ENCODE results near the gene LAMA1. TPM values are rescaled to one million over a fixed set of nuclear protein-coding genes. Genes with fewer than 3 reads are reported as not detected.

Gene LAMA1
- total RNA-seq, 1 experiment from 2014 or later, result 28.8 TPM

DNA sequence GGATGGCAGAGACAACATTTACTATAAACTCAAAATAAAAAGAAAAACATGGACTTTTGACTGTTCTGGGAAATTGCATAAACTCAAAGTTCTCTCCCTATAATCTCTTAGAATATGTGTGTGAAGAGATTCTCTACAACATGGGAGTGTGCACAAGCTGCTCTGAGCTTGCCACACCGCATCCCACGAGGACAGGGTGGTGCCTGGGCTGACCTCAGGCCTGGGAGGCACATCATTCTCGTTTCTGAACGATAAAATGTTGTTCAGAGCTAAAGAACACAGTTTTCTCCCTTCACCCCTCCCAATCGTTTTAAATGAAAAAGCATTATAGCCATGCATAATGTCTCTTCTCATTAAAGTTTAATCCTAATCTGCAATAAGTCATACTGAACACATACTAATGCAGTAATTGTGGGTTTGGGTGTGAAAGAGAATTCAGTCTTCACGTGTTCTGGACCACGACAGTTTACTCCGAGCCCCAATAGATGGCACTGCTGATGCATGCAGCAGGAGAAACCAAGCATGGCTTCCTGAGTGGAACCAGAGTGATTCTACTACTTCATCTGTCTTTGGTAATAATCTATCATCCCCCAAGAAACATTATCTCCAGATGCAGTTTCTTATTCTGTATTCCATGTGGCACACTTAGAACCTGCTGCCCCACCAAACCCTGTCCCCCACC, 46.9 kb upstream of the LAMA1 start:
- no peak overlapping the region for H3K4me2 ChIP-seq (ENCODE audit: insufficient read depth, insufficient read length, low read length)
- no peaks in the 10 kb centered on the region for H3K27me3 ChIP-seq (ENCODE audit: insufficient read depth, low read length)
- no peak overlapping the region for H2BK15ac ChIP-seq (ENCODE audit: low read depth, low read length)
- WGBS (ENCODE audit: extremely low coverage, insufficient read length, low lambda C conversion rate), result no CpG with 5 or more reads among the region's 8 CpGs
- H3K36me3 Mint-ChIP-seq (ENCODE audit: insufficient read depth in 1 of 3, low read depth in 3 of 3), result no peaks in the 10 kb centered on the region
- H3K79me1 ChIP-seq (ENCODE audit: insufficient read depth, low read depth, low read length, poor library complexity, severe bottlenecking), result no peaks in the 10 kb centered on the region
- no peak overlapping the region for H2AFZ ChIP-seq (ENCODE audit: low read length)
- TF ChIP-seq, protein P1, sequence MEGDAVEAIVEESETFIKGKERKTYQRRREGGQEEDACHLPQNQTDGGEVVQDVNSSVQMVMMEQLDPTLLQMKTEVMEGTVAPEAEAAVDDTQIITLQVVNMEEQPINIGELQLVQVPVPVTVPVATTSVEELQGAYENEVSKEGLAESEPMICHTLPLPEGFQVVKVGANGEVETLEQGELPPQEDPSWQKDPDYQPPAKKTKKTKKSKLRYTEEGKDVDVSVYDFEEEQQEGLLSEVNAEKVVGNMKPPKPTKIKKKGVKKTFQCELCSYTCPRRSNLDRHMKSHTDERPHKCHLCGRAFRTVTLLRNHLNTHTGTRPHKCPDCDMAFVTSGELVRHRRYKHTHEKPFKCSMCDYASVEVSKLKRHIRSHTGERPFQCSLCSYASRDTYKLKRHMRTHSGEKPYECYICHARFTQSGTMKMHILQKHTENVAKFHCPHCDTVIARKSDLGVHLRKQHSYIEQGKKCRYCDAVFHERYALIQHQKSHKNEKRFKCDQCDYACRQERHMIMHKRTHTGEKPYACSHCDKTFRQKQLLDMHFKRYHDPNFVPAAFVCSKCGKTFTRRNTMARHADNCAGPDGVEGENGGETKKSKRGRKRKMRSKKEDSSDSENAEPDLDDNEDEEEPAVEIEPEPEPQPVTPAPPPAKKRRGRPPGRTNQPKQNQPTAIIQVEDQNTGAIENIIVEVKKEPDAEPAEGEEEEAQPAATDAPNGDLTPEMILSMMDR (conservative IDR thresholded peaks at IDR 0.05), result peak; percentile 53
- H3K4ac ChIP-seq (ENCODE audit: low read depth, low read length), result no peak overlapping the region
- no peaks in the 10 kb centered on the region for H3K9me3 ChIP-seq (ENCODE audit: control insufficient read depth, low read depth, low read length)
- no peak overlapping the region for H3K4me3 Mint-ChIP-seq
- H3K23me2 ChIP-seq (ENCODE audit: insufficient read length, low read depth, low read length, poor library complexity, severe bottlenecking), result no peaks in the 10 kb centered on the region
- no peak overlapping the region for H2BK12ac ChIP-seq (ENCODE audit: insufficient read length, low read depth, low read length)
- H3K9ac ChIP-seq (ENCODE audit: extremely low read depth, insufficient read length, low read length), result no peak overlapping the region
- peaks cover 2% of the 10 kb centered on the region; the same call in 1 of the 2 replicates for H3K27me3 Mint-ChIP-seq (ENCODE audit: low read depth)
- H3K14ac ChIP-seq (ENCODE audit: insufficient read depth, low read length), result no peak overlapping the region
- H2BK5ac ChIP-seq (ENCODE audit: insufficient read length, low read length), result no peak overlapping the region
- no peak overlapping the region for H3K23ac ChIP-seq (ENCODE audit: insufficient read length, low read depth, low read length)
- H3K27ac ChIP-seq (ENCODE audit: insufficient read length, low read depth, low read length), result no peak overlapping the region
- no peak overlapping the region for H2BK120ac ChIP-seq (ENCODE audit: low read depth, low read length, poor library complexity, severe bottlenecking)
- H3K4me1 ChIP-seq (ENCODE audit: insufficient read depth, low read length), result no peaks in the 10 kb centered on the region
- no peak overlapping the region for H2AK5ac ChIP-seq (ENCODE audit: insufficient read length, low read length)
- no peak for DNase-seq
- no peak overlapping the region for H4K91ac ChIP-seq (ENCODE audit: insufficient read length, low read depth, low read length)
- no peak overlapping the region for H3K56ac ChIP-seq (ENCODE audit: insufficient read length, low read depth, low read length)
- H4K8ac ChIP-seq (replicated peaks; ENCODE audit: insufficient read length, low read depth, low read length), result no peak overlapping the region
- H3K4me1 Mint-ChIP-seq, result peaks cover 12 to 13% of the 10 kb centered on the region in 2 experiments
- H3T11ph ChIP-seq (ENCODE audit: low read length), result no peak overlapping the region
- H2BK20ac ChIP-seq (ENCODE audit: low read depth, low read length, poor library complexity, severe bottlenecking), result no peak overlapping the region
- no peaks in the 10 kb centered on the region for H3K79me2 ChIP-seq (ENCODE audit: insufficient read depth, low read length)
- H3K18ac ChIP-seq (ENCODE audit: insufficient read length, low read depth, low read length), result no peak overlapping the region
- no peaks in the 10 kb centered on the region for H4K20me1 ChIP-seq (ENCODE audit: control insufficient read depth, insufficient read depth, insufficient read length)
- no peak overlapping the region; a peak in 1 of 7 replicates for H3K27ac Mint-ChIP-seq
- H4K5ac ChIP-seq (ENCODE audit: insufficient read length, low read depth, low read length), result no peak overlapping the region
- no peaks in the 10 kb centered on the region; a peak in 2 of 5 replicates for H3K9me3 Mint-ChIP-seq
